GM23338 (cell line): Measurements from ENCODE around the gene UBFD1. TPM values are rescaled to one million over a fixed set of nuclear protein-coding genes. Genes with fewer than 3 reads are reported as not detected.

ENCODE experiments used
- ATAC-seq: fragments of 200-7000 bp; cut with Tn5 transposase; 3 replicates; pipeline ENCODE4 v1.9.1; 2020
- DNase-seq: peaks from one replicate; pipeline ENCODE4 v3.0.0-alpha.2; 2015; ENCODE audit warnings: low spot score
- H2AFZ ChIP-seq: fragments of 200-600 bp; sonication (generic); 2 replicates; pipeline ENCODE4 v1.8.0; 2016; ENCODE audit warnings: antibody characterized with exemption, mild to moderate bottlenecking, moderate library complexity
- H3F3A ChIP-seq: fragments of 200-600 bp; sonication (generic); replicated peaks from 2 replicates; pipeline ENCODE4 v1.8.0; 2017; ENCODE audit warnings: antibody characterized with exemption, mixed run types, low read depth
- H3K27ac ChIP-seq: fragments of 200-600 bp; sonication (generic); 2 replicates; pipeline ENCODE4 v1.6.1; 2016; ENCODE audit warnings: low read depth
- H3K27me3 ChIP-seq: fragments of 200-600 bp; sonication (generic); 2 replicates; pipeline ENCODE4 v1.8.0; 2016; ENCODE audit warnings: mild to moderate bottlenecking, mixed run types, moderate library complexity; ENCODE audit not compliant: insufficient read depth
- H3K36me3 ChIP-seq: fragments of 200-600 bp; sonication (generic); 2 replicates; pipeline ENCODE4 v1.8.0; 2016; ENCODE audit warnings: mild to moderate bottlenecking; ENCODE audit not compliant: insufficient read depth
- H3K4me1 ChIP-seq: fragments of 200-600 bp; sonication (generic); 2 replicates; pipeline ENCODE4 v1.8.0; 2016; ENCODE audit warnings: mild to moderate bottlenecking, moderate library complexity; ENCODE audit not compliant: insufficient read depth
- H3K4me2 ChIP-seq: fragments of 200-600 bp; sonication (generic); 2 replicates; pipeline ENCODE4 v1.7.1; 2017; ENCODE audit warnings: mixed run types
- H3K4me3 ChIP-seq: fragments of 200-600 bp; sonication (generic); 2 replicates; pipeline ENCODE4 v1.6.1; 2016; ENCODE audit warnings: mixed run types
- H3K79me2 ChIP-seq: fragments of 200-600 bp; sonication (generic); replicated peaks from 2 replicates; pipeline ENCODE4 v1.8.0; 2017; ENCODE audit warnings: mild to moderate bottlenecking; ENCODE audit not compliant: insufficient read depth
- H3K9me2 ChIP-seq: fragments of 200-600 bp; sonication (generic); 2 replicates; pipeline ENCODE4 v1.8.0; 2017; ENCODE audit not compliant: insufficient read depth
- H4K20me1 ChIP-seq: fragments of 200-600 bp; sonication (generic); replicated peaks from 2 replicates; pipeline ENCODE4 v1.8.0; 2017; ENCODE audit warnings: mild to moderate bottlenecking; ENCODE audit not compliant: insufficient read depth
- H3K27ac Mint-ChIP-seq: 2 replicates; pipeline ENCODE4 v1.8.0; 2020; ENCODE audit warnings: inconsistent platforms, mild to moderate bottlenecking, moderate library complexity, mixed read lengths
- H3K27me3 Mint-ChIP-seq: 3 replicates; pipeline ENCODE4 v1.8.0; 2022; ENCODE audit warnings: low read depth, mild to moderate bottlenecking, moderate library complexity, mixed read lengths, inconsistent platforms; ENCODE audit not compliant: insufficient read depth, poor library complexity
- H3K36me3 Mint-ChIP-seq: 3 replicates; pipeline ENCODE4 v1.8.0; 2021; ENCODE audit warnings: low read depth, mild to moderate bottlenecking, inconsistent platforms, moderate library complexity, mixed read lengths
- H3K4me1 Mint-ChIP-seq: 3 replicates; pipeline ENCODE4 v1.8.0; 2020; ENCODE audit warnings: mild to moderate bottlenecking, inconsistent platforms, mixed read lengths
- H3K4me3 Mint-ChIP-seq: 3 replicates; pipeline ENCODE4 v1.8.0; 2021; ENCODE audit warnings: moderate library complexity, mild to moderate bottlenecking, inconsistent platforms, mixed read lengths
- H3K9me3 Mint-ChIP-seq: 3 replicates; pipeline ENCODE4 v1.8.0; 2020; ENCODE audit warnings: moderate library complexity, mild to moderate bottlenecking, inconsistent platforms, mixed read lengths
- CREB1 ChIP-seq: fragments of 250-450 bp; sonication (Bioruptor Pico); IDR thresholded peaks from 2 replicates; pipeline ENCODE4 v1.5.0; 2020; ENCODE audit warnings: low read depth, mild to moderate bottlenecking, moderate library complexity
- EZH2 ChIP-seq: fragments of 200-600 bp; sonication (generic); IDR thresholded peaks from one replicate; pipeline ENCODE4 v1.8.0; 2017; ENCODE audit warnings: antibody characterized with exemption, mild to moderate bottlenecking, low read depth; ENCODE audit not compliant: unreplicated experiment
- EZH2phosphoT487 ChIP-seq: fragments of 200-600 bp; sonication (generic); IDR thresholded peaks from one replicate; pipeline ENCODE4 v1.8.1; 2018; ENCODE audit warnings: antibody characterized with exemption; ENCODE audit not compliant: unreplicated experiment
- JUNB ChIP-seq: IDR thresholded peaks from one replicate; pipeline ENCODE4 v1.6.1; 2016; ENCODE audit warnings: antibody characterized with exemption; ENCODE audit not compliant: unreplicated experiment
- NANOG ChIP-seq: IDR thresholded peaks from 2 replicates; pipeline ENCODE4 v1.6.1; 2016; ENCODE audit warnings: antibody characterized with exemption, borderline replicate concordance
- POLR2AphosphoS5 ChIP-seq: IDR thresholded peaks from 2 replicates; pipeline ENCODE4 v1.6.1; 2016; ENCODE audit warnings: antibody characterized with exemption, low read depth
- STAT1 ChIP-seq: IDR thresholded peaks from one replicate; pipeline ENCODE4 v1.6.1; 2016; ENCODE audit warnings: antibody characterized with exemption; ENCODE audit not compliant: unreplicated experiment
- ZNF331 ChIP-seq: fragments of 250-450 bp; sonication (Bioruptor Pico); IDR thresholded peaks from 2 replicates; pipeline ENCODE4 v1.5.0; 2020; ENCODE audit warnings: low read depth, mild to moderate bottlenecking, moderate library complexity
- ZNF462 ChIP-seq: fragments of 250-450 bp; sonication (Bioruptor Pico); IDR thresholded peaks from 2 replicates; pipeline ENCODE4 v1.5.0; 2020; ENCODE audit warnings: mild to moderate bottlenecking, moderate library complexity
- polyA plus RNA-seq: library from polyadenylated mRNA; unstranded; fragments of >200 nt; fragmentation: Nextera tagmentation; extraction: Ambion mirVana; gene quantifications from 2 replicates; pipeline ENCODE4 v1.2.1, GENCODE V29; 2016
- total RNA-seq: library from RNA; depleted of rRNA; stranded (reverse); fragments of >200 nt; shearing (Covaris generic); gene quantifications from 2 replicates; pipeline ENCODE4 v1.2.3, GENCODE V29; 2014
- TF ChIP-seq, protein P1 (sequence below): IDR thresholded peaks from one replicate; pipeline ENCODE4 v1.6.1; 2018; ENCODE audit warnings: antibody characterized with exemption; ENCODE audit not compliant: unreplicated experiment

Gene UBFD1
- total and polyA plus RNA-seq, 2 experiments from 2014 or later, result 28.5 to 249 TPM

- H4K20me1 ChIP-seq, result no peaks in the 10 kb centered on the region; the same call in none of the 2 replicates
- DNase-seq (no peak), ATAC-seq (no peak)
- H3K4me3 ChIP-seq, result no peak overlapping the region
- TF ChIP-seq POLR2AphosphoS5, result no peak
- TF ChIP-seq STAT1, result no peak
- TF ChIP-seq JUNB, result no peak
- TF ChIP-seq ZNF331, result no peak
- no peak for TF ChIP-seq NANOG
- no peak for TF ChIP-seq ZNF462 (CRISPR knock-in tag)
- TF ChIP-seq, protein P1, sequence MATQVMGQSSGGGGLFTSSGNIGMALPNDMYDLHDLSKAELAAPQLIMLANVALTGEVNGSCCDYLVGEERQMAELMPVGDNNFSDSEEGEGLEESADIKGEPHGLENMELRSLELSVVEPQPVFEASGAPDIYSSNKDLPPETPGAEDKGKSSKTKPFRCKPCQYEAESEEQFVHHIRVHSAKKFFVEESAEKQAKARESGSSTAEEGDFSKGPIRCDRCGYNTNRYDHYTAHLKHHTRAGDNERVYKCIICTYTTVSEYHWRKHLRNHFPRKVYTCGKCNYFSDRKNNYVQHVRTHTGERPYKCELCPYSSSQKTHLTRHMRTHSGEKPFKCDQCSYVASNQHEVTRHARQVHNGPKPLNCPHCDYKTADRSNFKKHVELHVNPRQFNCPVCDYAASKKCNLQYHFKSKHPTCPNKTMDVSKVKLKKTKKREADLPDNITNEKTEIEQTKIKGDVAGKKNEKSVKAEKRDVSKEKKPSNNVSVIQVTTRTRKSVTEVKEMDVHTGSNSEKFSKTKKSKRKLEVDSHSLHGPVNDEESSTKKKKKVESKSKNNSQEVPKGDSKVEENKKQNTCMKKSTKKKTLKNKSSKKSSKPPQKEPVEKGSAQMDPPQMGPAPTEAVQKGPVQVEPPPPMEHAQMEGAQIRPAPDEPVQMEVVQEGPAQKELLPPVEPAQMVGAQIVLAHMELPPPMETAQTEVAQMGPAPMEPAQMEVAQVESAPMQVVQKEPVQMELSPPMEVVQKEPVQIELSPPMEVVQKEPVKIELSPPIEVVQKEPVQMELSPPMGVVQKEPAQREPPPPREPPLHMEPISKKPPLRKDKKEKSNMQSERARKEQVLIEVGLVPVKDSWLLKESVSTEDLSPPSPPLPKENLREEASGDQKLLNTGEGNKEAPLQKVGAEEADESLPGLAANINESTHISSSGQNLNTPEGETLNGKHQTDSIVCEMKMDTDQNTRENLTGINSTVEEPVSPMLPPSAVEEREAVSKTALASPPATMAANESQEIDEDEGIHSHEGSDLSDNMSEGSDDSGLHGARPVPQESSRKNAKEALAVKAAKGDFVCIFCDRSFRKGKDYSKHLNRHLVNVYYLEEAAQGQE, result no peak
- TF ChIP-seq EZH2phosphoT487, result no peak
- no peak for TF ChIP-seq CREB1
- TF ChIP-seq EZH2, result no peak
- H3K4me3 Mint-ChIP-seq, result no peak overlapping the region
- H3K36me3 Mint-ChIP-seq, result peaks cover 61% of the 10 kb centered on the region
- no peaks in the 10 kb centered on the region for H3K4me1 ChIP-seq
- no peaks in the 10 kb centered on the region for H3K27me3 Mint-ChIP-seq
- H3K4me1 Mint-ChIP-seq, result no peaks in the 10 kb centered on the region
- no peaks in the 10 kb centered on the region for H3K9me3 Mint-ChIP-seq
- peaks cover 22% of the 10 kb centered on the region for H3K36me3 ChIP-seq
- H3K27ac Mint-ChIP-seq, result no peak overlapping the region
- H2AFZ ChIP-seq, result no peak overlapping the region
- no peak overlapping the region for H3K4me2 ChIP-seq
- H3F3A ChIP-seq, result no peaks in the 10 kb centered on the region
- no peak overlapping the region for H3K27ac ChIP-seq
- H3K79me2 ChIP-seq, result no peaks in the 10 kb centered on the region
- no peaks in the 10 kb centered on the region for H3K27me3 ChIP-seq
- no peaks in the 10 kb centered on the region for H3K9me2 ChIP-seq
Measured at GRCh38 chr16:23521965-23522364, 35.6 kb upstream of the UBFD1 start.
